CD4-positive, alpha-beta T cell treated with Interleukin-21 for 1 hour (primary cell): ENCODE data around the gene CYTH3.
A peak's percentile ranks its signal among the peaks of the same experiment; 100 is the strongest.
"Not testable (repeated sequence)": the region's sequence is repeated elsewhere in the genome, so short reads cannot be mapped to it uniquely, and the experiment has no call there.

Source experiments
- DNase-seq: peaks from one replicate; pipeline ENCODE4 v3.0.0-alpha.2; 2020

The CYTH3 gene

GRCh38 chr7:6256677-6257535 is 15.5 kb downstream of the CYTH3 start:
- no peak for DNase-seq

GRCh38 chr7:6256109-6256483 is 16.3 kb downstream of the CYTH3 start:
- no peak for DNase-seq

GRCh38 chr7:6254866-6255265 is 17.6 kb downstream of the CYTH3 start:
- DNase-seq = no peak

- no peak for DNase-seq
Observed at GRCh38 chr7:6252748-6253147, 19.7 kb downstream of the CYTH3 start.

- DNase-seq = no peak
Observed at GRCh38 chr7:6252341-6252746, 20.1 kb downstream of the CYTH3 start.

- no peak for DNase-seq
Observed at GRCh38 chr7:6251653-6252052, 20.8 kb downstream of the CYTH3 start.

- DNase-seq = no peak
Observed at GRCh38 chr7:6250364-6250833, 22.0 kb downstream of the CYTH3 start.

- no peak for DNase-seq
Observed at GRCh38 chr7:6249043-6249442, 23.4 kb downstream of the CYTH3 start.

- DNase-seq = no peak
Observed at GRCh38 chr7:6248581-6248980, 23.8 kb downstream of the CYTH3 start.

GRCh38 chr7:6246251-6246917 is 26.0 kb downstream of the CYTH3 start:
- DNase-seq = no peak

- DNase-seq = no peak
Observed at GRCh38 chr7:6244021-6244420, 28.4 kb downstream of the CYTH3 start.

GRCh38 chr7:6243168-6243567 is 29.3 kb downstream of the CYTH3 start:
- no peak for DNase-seq

- no peak for DNase-seq
Observed at GRCh38 chr7:6242561-6242960, 29.9 kb downstream of the CYTH3 start.

GRCh38 chr7:6241607-6241973 is 30.8 kb downstream of the CYTH3 start:
- no peak for DNase-seq

GRCh38 chr7:6238309-6238925 is 34.0 kb downstream of the CYTH3 start:
- no peak for DNase-seq

- no peak for DNase-seq
Observed at GRCh38 chr7:6237730-6238129, 34.7 kb downstream of the CYTH3 start.

GRCh38 chr7:6237011-6237410 is 35.4 kb downstream of the CYTH3 start:
- DNase-seq = no peak

GRCh38 chr7:6235029-6235871 is 37.2 kb downstream of the CYTH3 start:
- DNase-seq = no peak

- DNase-seq = no peak
Observed at GRCh38 chr7:6234384-6234783, 38.0 kb downstream of the CYTH3 start.

- DNase-seq = peak; percentile 26
Observed at GRCh38 chr7:6232534-6232933, 39.9 kb downstream of the CYTH3 start.

- DNase-seq = no peak
Observed at GRCh38 chr7:6232116-6232515, 40.3 kb downstream of the CYTH3 start.

GRCh38 chr7:6231184-6231583 is 41.2 kb downstream of the CYTH3 start:
- no peak for DNase-seq

- not testable (repeated sequence) for DNase-seq
Observed at GRCh38 chr7:6229284-6229683, 43.1 kb downstream of the CYTH3 start.
